Bone marrow (tissue), 2 donors: ENCODE measurements around the gene MTIF2.
A peak's percentile ranks its signal among the peaks of the same experiment; 100 is the strongest.
"Not testable (repeated sequence)": the region's sequence is repeated elsewhere in the genome, so short reads cannot be mapped to it uniquely, and the experiment has no call there.

Experiments
- DNase-seq, 2 donors: peaks; one replicate each; lab custom pipeline; 2025; lab: John Stamatoyannopoulos, UW

MTIF2 gene

DNA sequence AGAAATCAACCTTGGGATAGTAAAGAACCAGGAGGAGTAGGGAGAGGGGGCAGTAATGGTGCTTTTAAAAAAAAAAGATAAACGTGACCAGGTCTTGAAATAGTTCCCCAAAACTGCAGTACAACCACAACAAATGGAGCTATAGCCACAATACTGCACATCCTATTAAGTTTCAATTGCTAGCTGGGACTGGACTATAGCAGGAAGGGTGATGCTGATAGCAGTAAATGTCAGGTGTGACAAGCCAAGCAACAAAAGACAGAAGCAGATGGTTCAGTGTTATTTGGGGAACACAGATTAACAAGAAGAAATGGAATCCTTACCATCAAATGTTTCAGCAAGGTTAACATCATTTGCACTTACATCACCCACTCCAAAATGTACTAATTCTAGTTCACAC, 26.4 kb downstream of the MTIF2 start:
- DNase-seq, result no peak

DNA sequence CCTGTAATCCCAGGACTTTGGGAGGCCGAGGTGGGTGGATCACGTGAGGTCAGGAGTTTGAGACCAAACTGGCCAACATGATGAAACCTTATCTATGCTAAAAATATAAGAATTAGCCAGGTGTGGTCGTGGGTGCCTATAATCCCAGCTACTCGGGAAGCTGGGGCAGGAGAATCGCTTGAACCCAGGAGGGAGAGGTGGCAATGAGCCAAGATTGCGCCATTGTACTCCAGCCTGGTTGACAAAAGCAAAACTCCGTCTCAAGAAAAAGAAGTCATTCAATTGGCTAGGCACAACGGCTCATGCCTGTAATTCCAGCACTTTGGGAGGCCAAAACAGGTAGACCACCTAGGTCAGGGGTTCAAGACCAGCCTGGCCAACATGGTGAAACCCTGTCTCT, 27.4 kb downstream of the MTIF2 start:
- DNase-seq, result not testable (repeated sequence)

DNA sequence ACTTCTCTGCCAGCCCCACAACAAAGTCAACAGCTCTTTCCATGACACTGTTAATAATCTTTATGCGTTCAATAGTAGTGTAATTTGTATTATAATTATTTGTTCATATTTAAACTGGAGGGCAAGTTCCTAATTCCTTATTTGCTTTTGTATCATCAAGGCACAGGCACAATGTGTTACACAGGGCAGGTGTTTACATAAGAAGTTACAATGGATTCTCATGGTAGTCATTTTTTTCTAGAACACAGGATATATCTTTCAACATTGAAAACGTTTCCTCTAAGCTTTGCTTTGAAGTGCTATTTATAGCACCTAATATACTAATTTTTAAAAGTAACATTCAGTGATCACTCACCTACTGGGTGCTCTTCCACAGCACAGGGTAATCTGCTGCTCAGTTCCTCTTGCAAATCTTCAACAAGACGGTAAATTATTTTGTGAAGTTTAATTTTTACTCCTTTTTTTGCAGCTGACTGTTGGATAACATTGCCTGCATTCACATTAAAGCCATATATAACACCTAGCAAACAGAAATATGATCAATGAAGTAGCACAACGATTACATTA, 29.3 kb downstream of the MTIF2 start:
- DNase-seq, result no peak

DNA sequence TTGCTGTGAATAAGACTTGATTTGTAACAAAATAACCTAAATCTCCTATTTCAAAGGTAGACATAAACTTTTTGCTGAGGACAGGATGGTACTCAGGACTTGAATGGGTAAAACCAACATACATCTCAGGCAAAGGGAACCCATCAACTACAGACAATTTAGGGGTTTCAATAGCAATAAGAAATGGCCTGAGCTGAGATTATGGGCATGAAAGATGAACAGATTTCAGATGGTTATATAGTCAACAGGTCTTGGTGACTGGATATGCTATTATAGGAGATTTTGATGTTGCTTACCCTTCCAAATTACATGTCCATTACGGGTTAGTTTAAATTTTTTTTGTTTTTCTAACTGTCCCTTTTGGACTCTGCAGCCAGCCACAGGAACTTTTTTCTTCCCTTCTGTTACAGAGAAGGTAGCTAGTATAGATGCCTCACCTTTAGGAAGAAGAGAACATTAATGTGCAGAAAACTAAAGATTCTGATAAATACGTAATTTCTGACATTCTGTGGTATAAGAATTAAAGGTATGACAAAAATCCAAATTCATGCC, 32.0 kb downstream of the MTIF2 start:
- no peak for DNase-seq

- no peak for DNase-seq
Measured at GRCh38 chr2:55235724-55236538, 33.1 kb downstream of the MTIF2 start.

- DNase-seq, result no peak
Measured at GRCh38 chr2:55233658-55233940, 35.4 kb downstream of the MTIF2 start.

- DNase-seq, result peak in 1 of 2 donors; percentile 44
Measured at GRCh38 chr2:55232863-55233657, 36.0 kb downstream of the MTIF2 start.

- DNase-seq, result peak; percentile 85 to 97
Measured at GRCh38 chr2:55232084-55232862, 36.8 kb downstream of the MTIF2 start, which contains the start of the genes CLHC1 and RPS27A. Gene CLHC1 (minus strand): TSS chr2:55232293. CDS start chr2:55222411, 9,882 bp downstream. Gene RPS27A (plus strand): TSS chr2:55232688. CDS start chr2:55232825, 137 bp downstream.

DNA sequence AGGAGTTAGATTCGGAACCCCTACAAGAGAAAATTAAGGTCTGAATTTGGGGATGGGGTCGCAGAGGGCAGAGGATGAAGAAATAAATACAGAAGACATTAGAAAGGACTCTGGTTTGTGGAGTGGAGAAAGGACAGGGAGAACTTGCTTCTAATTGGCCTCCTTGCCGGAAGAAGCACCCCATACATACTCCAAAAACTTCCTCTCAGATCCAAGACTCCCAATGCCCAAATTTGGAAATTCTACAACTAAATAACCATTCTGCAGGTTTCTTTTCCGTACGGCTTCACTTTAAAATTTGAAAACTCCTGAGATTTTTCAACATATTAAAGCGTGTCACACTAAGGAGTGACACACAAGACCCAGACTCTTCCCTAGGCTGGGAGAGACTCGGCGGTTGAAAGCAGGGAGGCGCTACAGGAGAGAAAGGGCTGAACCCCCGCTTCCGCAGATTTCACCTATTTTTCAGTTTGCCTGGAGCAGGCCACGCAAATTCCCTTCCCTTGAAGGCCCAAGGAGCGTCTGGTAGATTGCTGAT, 37.4 kb downstream of the MTIF2 start:
- DNase-seq, result peak in 1 of 2 donors; percentile 34

GRCh38 chr2:55230551-55230950, 38.5 kb downstream of the MTIF2 start:
- DNase-seq, result no peak

DNA sequence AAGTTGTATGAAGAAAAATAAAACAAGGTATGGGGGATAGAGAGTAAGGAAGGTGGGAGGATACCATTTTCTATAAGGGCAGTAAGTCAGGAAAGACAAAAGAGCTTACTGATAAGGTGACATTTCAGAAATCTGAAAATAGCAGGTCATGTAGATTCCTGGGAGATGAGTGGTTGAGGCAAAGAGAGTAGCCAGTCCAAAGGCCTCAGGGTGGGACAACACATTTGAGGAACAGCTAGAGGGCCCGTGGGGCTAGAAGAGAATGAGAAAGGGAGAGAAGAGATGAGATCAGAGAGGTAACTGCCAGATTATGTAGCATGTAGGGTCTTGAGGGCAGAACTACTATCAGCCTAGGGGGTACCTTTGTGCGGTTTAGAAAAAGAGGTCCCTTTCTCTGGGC, 39.8 kb downstream of the MTIF2 start:
- DNase-seq, result no peak

- no peak for DNase-seq
Measured at GRCh38 chr2:55228226-55228563, 40.8 kb downstream of the MTIF2 start.

GRCh38 chr2:55227437-55228225, 41.4 kb downstream of the MTIF2 start:
- peak in 1 of 2 donors; percentile 82 for DNase-seq

DNA sequence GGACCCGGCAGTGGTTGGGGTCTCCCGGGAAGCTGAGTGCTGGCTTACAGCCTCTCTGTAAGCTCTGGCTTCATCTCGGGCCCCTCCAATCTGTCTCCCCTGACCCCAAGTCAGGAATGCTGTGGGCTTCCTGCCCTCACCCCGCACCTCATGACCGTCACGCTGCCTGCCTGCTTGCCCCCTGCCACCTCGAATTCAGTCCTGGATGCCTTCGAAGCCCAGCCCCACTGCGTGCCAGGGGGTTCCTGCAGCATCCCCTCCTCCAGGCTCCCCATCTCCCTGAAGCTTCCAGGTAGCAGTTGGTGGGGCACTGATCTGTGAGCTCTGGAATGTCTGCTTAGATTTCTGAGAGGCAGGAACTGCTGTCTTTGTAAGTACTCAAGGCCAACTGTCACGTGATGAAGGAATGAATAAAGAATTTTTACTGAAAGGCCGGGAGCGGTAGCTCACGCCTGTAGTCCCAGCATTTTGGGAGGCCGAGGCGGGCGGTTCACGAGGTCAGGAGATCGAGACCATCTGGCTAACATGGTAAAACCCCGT, 43.5 kb downstream of the MTIF2 start:
- no peak for DNase-seq

GRCh38 chr2:55224761-55225261, 44.2 kb downstream of the MTIF2 start:
- DNase-seq, result no peak

DNA sequence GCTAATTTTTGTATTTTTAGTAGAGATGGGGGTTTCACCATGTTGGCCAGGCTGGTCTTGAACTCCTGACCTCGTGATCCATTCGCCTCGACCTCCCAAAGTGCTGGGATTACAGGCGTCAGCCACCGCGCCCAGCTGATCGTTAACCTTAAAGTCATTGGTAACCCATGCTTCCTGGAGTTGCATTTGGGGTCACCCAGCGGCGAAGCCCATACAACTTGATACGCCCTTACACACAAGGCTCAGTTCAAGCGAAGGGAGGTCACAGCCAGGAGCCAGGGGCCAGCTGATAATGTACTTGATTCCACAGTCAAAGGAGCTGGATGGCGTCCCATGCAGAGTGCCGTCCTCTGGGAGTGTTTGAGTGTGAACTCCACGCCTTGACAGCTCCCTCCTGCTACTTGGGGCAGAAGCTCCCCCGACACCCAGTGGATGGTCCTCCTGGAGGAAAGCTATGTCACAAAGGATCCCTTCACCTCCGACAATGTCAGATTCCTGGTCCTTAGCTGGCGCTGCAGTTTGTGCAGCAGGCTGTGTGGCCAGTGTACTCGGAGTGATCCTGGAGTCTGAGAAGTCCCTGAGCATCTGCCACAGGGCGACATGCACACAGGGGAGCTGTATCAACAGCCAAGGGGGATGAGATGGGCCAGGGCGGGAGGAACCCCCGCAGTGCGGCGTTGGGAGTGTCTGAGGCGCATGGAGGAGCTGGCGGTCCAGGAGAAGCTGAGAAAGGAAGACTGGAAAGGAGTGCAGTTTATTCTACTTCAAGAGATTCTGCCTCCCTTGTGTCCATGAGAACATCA, 44.9 kb downstream of the MTIF2 start:
- no peak for DNase-seq

DNA sequence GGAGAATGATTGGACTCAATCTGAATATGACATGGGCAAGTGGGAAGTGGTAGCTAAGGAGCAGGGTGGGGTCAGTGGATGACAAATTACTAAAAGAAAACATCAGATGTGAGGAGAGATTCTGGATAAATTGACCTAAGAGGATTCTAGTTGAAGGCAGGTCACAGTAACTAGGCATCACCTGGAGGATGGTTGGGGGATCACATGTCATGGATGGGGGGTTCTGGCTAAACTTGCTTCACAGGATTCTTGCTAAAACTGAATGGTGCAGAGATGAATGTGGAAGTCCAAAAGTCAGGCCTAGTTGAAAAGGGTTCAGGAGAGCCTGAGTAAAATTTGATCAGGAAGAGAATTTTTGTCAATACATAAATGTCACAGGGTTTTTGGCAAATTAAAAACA, 55.2 kb downstream of the MTIF2 start:
- DNase-seq, result no peak

DNA sequence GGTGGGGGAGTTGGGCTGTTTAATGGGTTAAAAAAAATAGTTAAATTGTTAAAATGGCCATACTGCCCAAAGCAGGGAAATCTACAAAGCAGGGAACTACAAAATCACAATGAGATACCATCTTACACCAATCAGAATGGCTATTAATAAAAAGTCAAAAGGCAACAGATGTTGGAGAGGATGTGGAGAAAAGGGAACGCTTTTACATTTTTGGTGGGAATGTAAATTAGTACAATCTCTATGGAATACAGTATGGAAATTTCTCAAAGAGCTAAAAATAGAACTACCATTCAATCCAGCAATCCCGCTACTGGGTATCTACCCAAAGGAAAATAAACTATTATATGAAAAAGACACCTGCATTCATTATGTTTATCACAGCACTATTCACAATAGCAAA, 64.1 kb downstream of the MTIF2 start:
- no peak for DNase-seq

- DNase-seq, result no peak
Measured at GRCh38 chr2:55204536-55204935, 64.5 kb downstream of the MTIF2 start.

DNA sequence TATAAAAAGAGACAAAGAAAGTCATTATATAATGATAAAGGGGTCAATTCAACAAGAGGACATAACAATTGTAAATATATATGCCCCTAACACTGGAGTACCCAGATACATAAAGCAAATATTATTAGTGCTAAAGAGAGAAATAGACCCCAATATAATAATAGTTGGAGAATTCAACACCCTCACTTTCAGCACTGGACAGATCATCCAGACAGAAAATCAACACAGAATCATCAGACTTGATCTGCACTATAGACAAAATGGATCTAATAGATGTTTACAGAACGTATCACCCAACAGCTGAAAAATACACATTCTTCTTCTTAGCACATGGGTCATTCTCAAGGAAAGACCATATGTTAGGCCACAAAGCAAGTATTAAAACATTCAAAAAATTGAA, 68.6 kb downstream of the MTIF2 start:
- no peak for DNase-seq
